Measurements from ENCODE around the gene OLFM1. TPM values are rescaled to one million over a fixed set of nuclear protein-coding genes. Genes with fewer than 3 reads are reported as not detected.

The OLFM1 gene
- 47.8 TPM for total RNA-seq

GRCh38 chr9:135087489-135087792 lies at the start of gene OLFM1:
Gene OLFM1 (plus strand): TSS chr9:135087668. CDS start chr9:135087990, 322 bp downstream.
- peak; percentile 84 for DNase-seq (ENCODE audit: low spot score)

- DNase-seq (ENCODE audit: low spot score): no peak
Observed at GRCh38 chr9:135038331-135038730, 49.1 kb upstream of the OLFM1 start.

GRCh38 chr9:135038826-135039225 lies 48.6 kb upstream of the OLFM1 start:
- no peak for DNase-seq (ENCODE audit: low spot score)

- no peak for DNase-seq (ENCODE audit: low spot score)
Observed at GRCh38 chr9:135039266-135039870, 48.1 kb upstream of the OLFM1 start.

- DNase-seq (ENCODE audit: low spot score): no peak
Observed at GRCh38 chr9:135039916-135040645, 47.4 kb upstream of the OLFM1 start.

GRCh38 chr9:135040892-135041291 lies 46.6 kb upstream of the OLFM1 start:
- peak; percentile 12 for DNase-seq (ENCODE audit: low spot score)

- peak; percentile 8 for DNase-seq (ENCODE audit: low spot score)
Observed at GRCh38 chr9:135043345-135043744, 44.1 kb upstream of the OLFM1 start.

- DNase-seq (ENCODE audit: low spot score): peak; percentile 31
Observed at GRCh38 chr9:135045264-135045927, 42.1 kb upstream of the OLFM1 start.

GRCh38 chr9:135045928-135046738 lies 41.3 kb upstream of the OLFM1 start:
- DNase-seq (ENCODE audit: low spot score): peak; percentile 35

- no peak for DNase-seq (ENCODE audit: low spot score)
Observed at GRCh38 chr9:135046739-135047350, 40.6 kb upstream of the OLFM1 start.

- DNase-seq (ENCODE audit: low spot score): no peak
Observed at GRCh38 chr9:135047521-135047920, 39.9 kb upstream of the OLFM1 start.

- no peak for DNase-seq (ENCODE audit: low spot score)
Observed at GRCh38 chr9:135048046-135048757, 39.3 kb upstream of the OLFM1 start.

GRCh38 chr9:135048758-135049444 lies 38.6 kb upstream of the OLFM1 start:
- DNase-seq (ENCODE audit: low spot score): no peak

GRCh38 chr9:135049460-135049859 lies 38.0 kb upstream of the OLFM1 start:
- DNase-seq (ENCODE audit: low spot score): no peak

GRCh38 chr9:135050072-135050990 lies 37.1 kb upstream of the OLFM1 start:
- DNase-seq (ENCODE audit: low spot score): peak; percentile 24

GRCh38 chr9:135051316-135052038 lies 36.0 kb upstream of the OLFM1 start:
- DNase-seq (ENCODE audit: low spot score): no peak

- DNase-seq (ENCODE audit: low spot score): no peak
Observed at GRCh38 chr9:135053133-135053532, 34.3 kb upstream of the OLFM1 start.

GRCh38 chr9:135055181-135055580 lies 32.3 kb upstream of the OLFM1 start:
- DNase-seq (ENCODE audit: low spot score): no peak

- no peak for DNase-seq (ENCODE audit: low spot score)
Observed at GRCh38 chr9:135056541-135056940, 30.9 kb upstream of the OLFM1 start.

Measured in ureter (tissue), 1 donor.